PC-3 (cell line): Measurements from ENCODE around the gene SHLD2.
"Not testable (repeated sequence)": the region's sequence is repeated elsewhere in the genome, so short reads cannot be mapped to it uniquely, and the experiment has no call there.

ENCODE experiments used
- EZH2 ChIP-seq: fragments of 300-600 bp; sonication (generic); IDR thresholded peaks from one replicate; pipeline ENCODE4 v1.6.1; 2017; ENCODE audit warnings: antibody characterized with exemption, mild to moderate bottlenecking, low read length; ENCODE audit not compliant: unreplicated experiment
- EZH2phosphoT487 ChIP-seq: fragments of 300-600 bp; sonication (generic); IDR thresholded peaks from 2 replicates; pipeline ENCODE4 v1.6.1; 2018; ENCODE audit warnings: mild to moderate bottlenecking, antibody characterized with exemption, low read length, borderline replicate concordance
- TF ChIP-seq, protein P1 (sequence below): fragments of 300-600 bp; sonication (generic); conservative IDR thresholded peaks from 2 replicates; pipeline ENCODE4 v1.5.1; 2017; ENCODE audit warnings: antibody characterized with exemption, low read depth, mild to moderate bottlenecking, low read length

DNA sequence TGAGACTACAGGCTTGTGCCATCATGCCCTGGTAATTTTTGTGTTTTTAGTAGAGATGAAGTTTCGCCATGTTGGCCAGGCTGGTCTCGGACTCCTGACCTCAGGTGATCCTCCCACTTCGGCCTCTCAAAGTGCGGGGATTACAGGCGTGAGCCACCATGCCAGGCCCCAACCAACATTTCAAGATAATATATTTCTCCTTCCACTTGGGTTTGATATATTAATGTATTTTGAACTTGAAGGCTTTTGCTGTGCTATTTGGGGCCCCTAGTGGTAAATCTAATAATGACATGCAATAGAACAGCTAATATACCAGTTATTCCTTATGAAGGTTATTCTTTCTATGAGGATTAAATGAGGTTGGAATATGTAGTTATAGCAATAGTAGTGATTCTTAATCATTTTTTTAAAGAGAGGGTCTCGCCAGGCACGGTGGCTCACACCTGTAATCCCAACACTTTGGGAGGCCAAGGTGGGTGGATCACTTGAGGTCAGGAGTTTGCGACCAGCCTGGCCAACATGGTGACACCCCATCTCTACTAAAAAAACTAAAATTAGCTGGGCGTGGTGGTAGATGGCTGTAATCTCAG, 54.1 kb downstream of the SHLD2 start:
- TF ChIP-seq, protein P1, sequence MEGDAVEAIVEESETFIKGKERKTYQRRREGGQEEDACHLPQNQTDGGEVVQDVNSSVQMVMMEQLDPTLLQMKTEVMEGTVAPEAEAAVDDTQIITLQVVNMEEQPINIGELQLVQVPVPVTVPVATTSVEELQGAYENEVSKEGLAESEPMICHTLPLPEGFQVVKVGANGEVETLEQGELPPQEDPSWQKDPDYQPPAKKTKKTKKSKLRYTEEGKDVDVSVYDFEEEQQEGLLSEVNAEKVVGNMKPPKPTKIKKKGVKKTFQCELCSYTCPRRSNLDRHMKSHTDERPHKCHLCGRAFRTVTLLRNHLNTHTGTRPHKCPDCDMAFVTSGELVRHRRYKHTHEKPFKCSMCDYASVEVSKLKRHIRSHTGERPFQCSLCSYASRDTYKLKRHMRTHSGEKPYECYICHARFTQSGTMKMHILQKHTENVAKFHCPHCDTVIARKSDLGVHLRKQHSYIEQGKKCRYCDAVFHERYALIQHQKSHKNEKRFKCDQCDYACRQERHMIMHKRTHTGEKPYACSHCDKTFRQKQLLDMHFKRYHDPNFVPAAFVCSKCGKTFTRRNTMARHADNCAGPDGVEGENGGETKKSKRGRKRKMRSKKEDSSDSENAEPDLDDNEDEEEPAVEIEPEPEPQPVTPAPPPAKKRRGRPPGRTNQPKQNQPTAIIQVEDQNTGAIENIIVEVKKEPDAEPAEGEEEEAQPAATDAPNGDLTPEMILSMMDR, result not testable (repeated sequence)
- TF ChIP-seq EZH2phosphoT487, EZH2: not testable (repeated sequence)
